HG03064 (cell line): ENCODE results near the gene SEL1L2.

Source experiments
- ATAC-seq: cut with Tn5 transposase; IDR thresholded peaks from one replicate; pipeline ENCODE4 v1.9.1; 2021; ENCODE audit warnings: low read depth; ENCODE audit not compliant: unreplicated experiment

Gene SEL1L2

DNA sequence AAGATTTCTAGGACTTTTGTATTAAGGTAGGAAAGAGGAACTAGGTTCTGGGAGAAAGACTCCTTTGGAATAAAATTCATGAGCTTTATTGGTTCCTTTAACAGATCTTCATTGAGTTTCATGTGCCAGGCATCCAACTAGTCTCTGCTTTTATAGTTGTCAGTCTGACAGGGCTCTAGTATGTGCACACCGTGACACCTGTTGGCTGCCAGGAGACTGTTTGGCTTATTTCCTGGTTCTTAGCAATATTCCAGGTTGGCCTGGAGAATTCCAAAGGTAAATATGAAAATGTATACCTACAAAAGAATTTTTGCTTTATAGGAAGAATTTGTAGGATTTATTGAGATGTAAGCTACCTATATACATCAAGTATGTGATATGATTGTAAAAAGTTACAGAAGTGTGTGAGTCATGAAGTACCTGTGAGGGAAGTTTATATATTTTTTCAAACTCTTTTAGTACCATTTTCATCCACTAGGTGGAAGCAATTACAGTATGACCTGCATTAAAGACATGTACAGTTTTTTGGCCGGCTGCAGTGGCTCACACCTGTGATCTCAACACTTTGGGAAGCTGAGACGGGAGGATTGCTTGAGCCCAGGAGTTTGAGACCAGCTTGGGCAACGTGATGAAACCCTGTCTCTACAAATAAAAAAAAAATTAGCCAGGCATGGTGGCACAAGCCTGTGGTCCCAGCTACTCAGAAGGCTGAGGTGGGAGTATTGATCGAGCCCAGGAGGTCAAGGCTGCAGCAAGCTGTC lies 170.3 kb downstream of the SEL1L2 start:
- peak; percentile 75 for ATAC-seq

- no peak for ATAC-seq
Measured at GRCh38 chr20:13817342-13817741, 173.1 kb downstream of the SEL1L2 start.

DNA sequence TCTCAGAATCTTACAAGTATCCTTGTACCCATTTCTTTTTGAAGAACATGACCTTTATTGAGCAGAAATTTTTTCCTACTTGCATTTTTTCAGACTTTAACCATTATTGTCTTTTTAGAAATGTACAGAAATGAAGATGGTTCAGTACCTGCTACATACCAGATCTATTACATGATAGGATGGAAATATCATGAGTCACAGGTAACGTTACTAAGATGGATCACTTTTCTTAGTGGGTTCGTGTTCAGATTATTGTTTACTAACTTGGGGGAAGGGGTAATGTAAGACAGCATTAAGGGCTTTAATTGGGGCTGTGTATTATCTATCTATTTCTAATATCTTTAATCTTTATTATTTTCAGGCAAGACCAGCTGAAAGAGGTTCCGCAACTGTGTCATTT lies 173.7 kb downstream of the SEL1L2 start:
- ATAC-seq = no peak

GRCh38 chr20:13814672-13815071 lies 175.7 kb downstream of the SEL1L2 start:
- ATAC-seq = no peak

- no peak for ATAC-seq
Measured at GRCh38 chr20:13813910-13814309, 176.5 kb downstream of the SEL1L2 start.

DNA sequence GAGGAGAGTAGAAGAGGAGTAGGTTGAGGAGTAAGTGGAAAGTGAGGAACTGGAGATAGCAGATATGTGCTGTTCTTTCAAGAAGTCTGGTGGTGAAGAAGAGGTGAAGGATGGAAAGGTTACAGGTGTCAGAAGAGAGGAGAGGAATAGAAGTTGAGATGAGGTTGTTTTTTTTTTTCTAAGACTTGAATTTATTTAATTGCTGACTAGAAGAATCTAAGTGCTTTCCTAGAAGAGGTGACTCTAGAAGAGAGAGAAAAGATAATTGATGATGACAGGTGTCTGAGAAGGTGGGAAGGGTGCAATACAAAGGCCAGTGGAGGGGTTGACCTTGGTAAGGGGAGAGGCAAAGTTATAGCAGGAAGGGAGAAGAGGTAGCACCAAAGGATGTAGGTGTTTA lies 180.0 kb downstream of the SEL1L2 start:
- no peak for ATAC-seq

DNA sequence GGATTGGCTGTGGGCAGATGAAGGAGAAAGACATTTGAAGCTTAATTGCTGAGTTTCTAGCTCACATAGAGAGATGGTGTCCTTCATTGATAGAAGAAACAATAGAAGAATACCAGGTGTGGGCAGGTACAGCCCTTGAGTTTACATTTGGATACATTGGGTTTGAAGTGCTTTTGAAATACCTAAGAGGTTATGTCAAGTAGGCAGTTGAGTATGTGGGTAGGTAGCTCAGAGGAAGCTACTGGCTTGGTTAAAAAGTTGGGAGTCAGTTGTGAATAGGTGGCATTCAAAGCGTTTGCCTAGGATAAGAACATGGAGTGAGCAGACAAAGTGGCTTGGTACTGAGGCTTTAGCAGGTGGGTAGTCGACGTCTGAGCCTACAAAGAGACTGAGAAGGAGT lies 180.6 kb downstream of the SEL1L2 start:
- no peak for ATAC-seq

DNA sequence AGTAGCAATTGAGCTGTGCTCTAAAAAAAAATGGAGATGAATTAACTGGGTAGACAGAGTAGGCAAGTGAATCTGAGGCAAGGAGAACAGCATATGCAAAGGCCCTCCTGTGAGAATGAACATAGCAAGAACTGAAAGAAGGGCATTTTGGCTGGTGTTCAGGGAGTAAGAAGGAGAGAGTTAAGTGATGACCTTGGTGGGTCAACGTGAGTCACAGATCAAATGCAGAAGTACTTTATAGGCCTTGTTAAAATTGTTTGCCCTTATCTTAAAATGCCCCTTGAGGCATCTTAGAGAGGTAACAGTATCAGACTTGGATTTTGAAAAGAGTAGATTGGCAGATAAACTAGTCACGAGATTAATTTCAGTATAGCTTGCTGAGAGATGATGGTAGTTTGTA lies 181.0 kb downstream of the SEL1L2 start:
- ATAC-seq = no peak

DNA sequence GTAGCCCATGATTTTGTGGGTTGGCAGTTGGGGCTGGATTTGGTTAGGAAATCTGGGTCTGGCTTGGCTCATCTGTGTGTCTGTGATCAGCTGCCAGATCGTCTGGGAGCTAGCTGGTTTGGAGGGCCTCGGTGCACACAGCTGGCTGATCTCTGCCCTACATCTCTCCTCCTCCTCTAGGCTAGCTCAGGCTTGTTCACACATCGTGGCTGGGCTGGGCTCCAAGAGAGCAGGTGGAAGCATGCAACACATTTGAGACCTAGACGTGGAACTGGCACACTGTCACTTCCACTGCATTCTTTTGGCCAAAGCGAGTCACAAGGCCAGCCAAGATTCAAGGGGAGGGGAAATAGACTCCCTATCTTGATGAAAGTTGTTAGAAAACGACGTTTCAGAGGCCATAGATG lies 189.7 kb downstream of the SEL1L2 start:
- ATAC-seq = no peak

GRCh38 chr20:13799974-13800373 lies 190.4 kb downstream of the SEL1L2 start:
- ATAC-seq = no peak
